ENCODE data around the gene WDR64. TPM values are rescaled to one million over a fixed set of nuclear protein-coding genes. Genes with fewer than 3 reads are reported as not detected.

WDR64 gene
- total and polyA plus RNA-seq, 2 of the 13 experiments (the other 11 are each of a cell fraction or from before 2014, with no cell fraction given) = not detected

DNA sequence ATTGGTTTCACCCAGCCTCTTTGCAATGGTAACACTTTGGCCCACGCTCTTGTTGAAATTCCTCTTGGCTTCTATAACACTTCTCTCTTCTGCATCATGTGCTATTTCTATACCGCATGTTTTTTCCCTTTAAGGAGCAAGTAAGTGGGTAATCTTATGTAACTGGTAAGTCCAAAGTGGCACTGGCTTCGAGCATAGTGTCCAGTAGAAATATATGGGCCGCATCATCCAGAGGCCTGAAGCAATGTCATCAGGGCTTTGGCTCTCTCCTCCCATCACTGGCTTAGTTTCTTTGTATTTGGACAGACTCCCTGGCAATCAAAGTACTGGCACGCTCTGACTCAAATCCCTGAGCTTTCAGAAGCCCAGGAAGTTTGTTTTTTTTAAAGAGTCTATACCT, 29.4 kb upstream of the WDR64 start (continued):
- TF ChIP-seq, protein P1, sequence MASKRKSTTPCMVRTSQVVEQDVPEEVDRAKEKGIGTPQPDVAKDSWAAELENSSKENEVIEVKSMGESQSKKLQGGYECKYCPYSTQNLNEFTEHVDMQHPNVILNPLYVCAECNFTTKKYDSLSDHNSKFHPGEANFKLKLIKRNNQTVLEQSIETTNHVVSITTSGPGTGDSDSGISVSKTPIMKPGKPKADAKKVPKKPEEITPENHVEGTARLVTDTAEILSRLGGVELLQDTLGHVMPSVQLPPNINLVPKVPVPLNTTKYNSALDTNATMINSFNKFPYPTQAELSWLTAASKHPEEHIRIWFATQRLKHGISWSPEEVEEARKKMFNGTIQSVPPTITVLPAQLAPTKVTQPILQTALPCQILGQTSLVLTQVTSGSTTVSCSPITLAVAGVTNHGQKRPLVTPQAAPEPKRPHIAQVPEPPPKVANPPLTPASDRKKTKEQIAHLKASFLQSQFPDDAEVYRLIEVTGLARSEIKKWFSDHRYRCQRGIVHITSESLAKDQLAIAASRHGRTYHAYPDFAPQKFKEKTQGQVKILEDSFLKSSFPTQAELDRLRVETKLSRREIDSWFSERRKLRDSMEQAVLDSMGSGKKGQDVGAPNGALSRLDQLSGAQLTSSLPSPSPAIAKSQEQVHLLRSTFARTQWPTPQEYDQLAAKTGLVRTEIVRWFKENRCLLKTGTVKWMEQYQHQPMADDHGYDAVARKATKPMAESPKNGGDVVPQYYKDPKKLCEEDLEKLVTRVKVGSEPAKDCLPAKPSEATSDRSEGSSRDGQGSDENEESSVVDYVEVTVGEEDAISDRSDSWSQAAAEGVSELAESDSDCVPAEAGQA (IDR thresholded peaks at IDR 0.05; ENCODE audit: low read depth) = no peak
- TF ChIP-seq, protein P1 (CRISPR knock-in tag; IDR thresholded peaks at IDR 0.05; ENCODE audit: borderline replicate concordance) = no peak
- TF ChIP-seq NONO (IDR thresholded peaks at IDR 0.05) (no peak), NONO (CRISPR knock-in tag; conservative IDR thresholded peaks at IDR 0.05) (no peak), TMF1 (CRISPR knock-in tag; IDR thresholded peaks at IDR 0.05; ENCODE audit: low read depth) (no peak), TCF7 (IDR thresholded peaks at IDR 0.05; ENCODE audit: low read depth) (no peak), ZNF879 (CRISPR knock-in tag; IDR thresholded peaks at IDR 0.05) (no peak), SRF (IDR thresholded peaks at IDR 0.05; ENCODE audit: low read depth, low read length) (no peak), ZNF460 (CRISPR knock-in tag; IDR thresholded peaks at IDR 0.05; ENCODE audit: borderline replicate concordance) (no peak), KDM1A (CRISPR knock-in tag; IDR thresholded peaks at IDR 0.05) (no peak), KLF9 (CRISPR knock-in tag; IDR thresholded peaks at IDR 0.05; ENCODE audit: low read depth) (no peak), ZNF232 (CRISPR knock-in tag; IDR thresholded peaks at IDR 0.05; ENCODE audit: borderline replicate concordance) (no peak)
- TF ChIP-seq, protein P2, sequence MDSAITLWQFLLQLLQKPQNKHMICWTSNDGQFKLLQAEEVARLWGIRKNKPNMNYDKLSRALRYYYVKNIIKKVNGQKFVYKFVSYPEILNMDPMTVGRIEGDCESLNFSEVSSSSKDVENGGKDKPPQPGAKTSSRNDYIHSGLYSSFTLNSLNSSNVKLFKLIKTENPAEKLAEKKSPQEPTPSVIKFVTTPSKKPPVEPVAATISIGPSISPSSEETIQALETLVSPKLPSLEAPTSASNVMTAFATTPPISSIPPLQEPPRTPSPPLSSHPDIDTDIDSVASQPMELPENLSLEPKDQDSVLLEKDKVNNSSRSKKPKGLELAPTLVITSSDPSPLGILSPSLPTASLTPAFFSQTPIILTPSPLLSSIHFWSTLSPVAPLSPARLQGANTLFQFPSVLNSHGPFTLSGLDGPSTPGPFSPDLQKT (CRISPR knock-in tag; IDR thresholded peaks at IDR 0.05; ENCODE audit: borderline replicate concordance) = no peak
